A549 (cell line): ENCODE data around the gene PGAP1.

Source experiments
- CBX8 ChIP-seq: fragments of 200-600 bp; sonication (generic); IDR thresholded peaks from 2 replicates; pipeline ENCODE4 v1.6.1; 2016
- JUNB ChIP-seq: fragments of >200 bp; sonication (Bioruptor Twin); formaldehyde crosslinking; IDR thresholded peaks from 2 replicates; pipeline ENCODE4 v1.6.1; 2016
- KDM1A ChIP-seq: fragments of 200-600 bp; sonication (generic); IDR thresholded peaks from 2 replicates; pipeline ENCODE4 v1.6.1; 2016; ENCODE audit warnings: low read depth, mild to moderate bottlenecking
- NPAS2 ChIP-seq: fragments of 250-450 bp; sonication (Bioruptor Pico); IDR thresholded peaks from 2 replicates; pipeline ENCODE4 v1.8.0; 2022; ENCODE audit warnings: mild to moderate bottlenecking, moderate library complexity, borderline replicate concordance
- PHF8 ChIP-seq: fragments of 200-600 bp; sonication (generic); IDR thresholded peaks from 2 replicates; pipeline ENCODE4 v1.6.1; 2016; ENCODE audit warnings: low read depth, mild to moderate bottlenecking, antibody characterized with exemption, moderate library complexity, borderline replicate concordance
- RAD21 ChIP-seq, 2 experiments: fragments of >200 bp in 1 of 2; sonication (Bioruptor Twin) in 1 of 2; formaldehyde crosslinking in 1 of 2; IDR thresholded peaks in 1 of 2; conservative IDR thresholded peaks in 1 of 2; 2 replicates in 1 of 2; 3 replicates in 1 of 2; pipeline ENCODE4 v1.6.1; 2012 to 2018; ENCODE audit warnings: inconsistent platforms in 1 of 2
- RARB ChIP-seq: fragments of 250-450 bp; sonication (Bioruptor Pico); IDR thresholded peaks from 2 replicates; pipeline ENCODE4 v1.8.0; 2021; ENCODE audit warnings: mild to moderate bottlenecking, moderate library complexity
- TF ChIP-seq, protein P1 (sequence below): fragments of 200-600 bp; sonication (generic); IDR thresholded peaks from 2 replicates; pipeline ENCODE4 v1.6.1; 2016; ENCODE audit warnings: antibody characterized with exemption, mild to moderate bottlenecking, moderate library complexity
- TF ChIP-seq, protein P2 (sequence below): fragments of 150-350 bp; IDR thresholded peaks from 2 replicates; pipeline ENCODE4 v1.6.1; 2014; ENCODE audit warnings: low read depth, mild to moderate bottlenecking, low read length
- TF ChIP-seq, protein P3 (sequence below): fragments of >200 bp; sonication (Bioruptor Twin); formaldehyde crosslinking; IDR thresholded peaks from 3 replicates; pipeline ENCODE4 v1.5.1; 2016

DNA sequence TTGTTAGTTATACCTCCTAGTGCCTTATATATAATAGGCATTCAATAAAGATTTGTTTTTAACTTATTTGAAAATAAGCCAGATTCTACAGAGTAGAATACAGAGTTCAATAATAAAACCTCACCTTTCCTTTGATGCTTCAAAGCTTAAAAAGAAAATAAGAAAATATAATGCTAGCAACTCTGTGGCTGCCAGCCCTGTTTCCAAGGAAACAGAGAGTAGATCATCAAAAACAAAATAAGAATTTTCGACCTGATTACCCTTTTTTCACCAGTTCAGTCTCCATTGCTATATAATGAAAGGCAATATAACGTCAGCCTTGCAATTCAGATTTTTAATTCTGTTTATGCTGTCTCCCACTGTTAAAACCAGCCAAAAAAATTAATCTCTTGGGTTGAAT is 8.9 kb upstream of the PGAP1 start:
- no peak for TF ChIP-seq RAD21 (conservative IDR thresholded peaks at IDR 0.05 in 1 of 2, IDR thresholded peaks at IDR 0.05 in 1 of 2)
- no peak for TF ChIP-seq KDM1A
- no peak for TF ChIP-seq NPAS2 (CRISPR knock-in tag)
- TF ChIP-seq, protein P1, sequence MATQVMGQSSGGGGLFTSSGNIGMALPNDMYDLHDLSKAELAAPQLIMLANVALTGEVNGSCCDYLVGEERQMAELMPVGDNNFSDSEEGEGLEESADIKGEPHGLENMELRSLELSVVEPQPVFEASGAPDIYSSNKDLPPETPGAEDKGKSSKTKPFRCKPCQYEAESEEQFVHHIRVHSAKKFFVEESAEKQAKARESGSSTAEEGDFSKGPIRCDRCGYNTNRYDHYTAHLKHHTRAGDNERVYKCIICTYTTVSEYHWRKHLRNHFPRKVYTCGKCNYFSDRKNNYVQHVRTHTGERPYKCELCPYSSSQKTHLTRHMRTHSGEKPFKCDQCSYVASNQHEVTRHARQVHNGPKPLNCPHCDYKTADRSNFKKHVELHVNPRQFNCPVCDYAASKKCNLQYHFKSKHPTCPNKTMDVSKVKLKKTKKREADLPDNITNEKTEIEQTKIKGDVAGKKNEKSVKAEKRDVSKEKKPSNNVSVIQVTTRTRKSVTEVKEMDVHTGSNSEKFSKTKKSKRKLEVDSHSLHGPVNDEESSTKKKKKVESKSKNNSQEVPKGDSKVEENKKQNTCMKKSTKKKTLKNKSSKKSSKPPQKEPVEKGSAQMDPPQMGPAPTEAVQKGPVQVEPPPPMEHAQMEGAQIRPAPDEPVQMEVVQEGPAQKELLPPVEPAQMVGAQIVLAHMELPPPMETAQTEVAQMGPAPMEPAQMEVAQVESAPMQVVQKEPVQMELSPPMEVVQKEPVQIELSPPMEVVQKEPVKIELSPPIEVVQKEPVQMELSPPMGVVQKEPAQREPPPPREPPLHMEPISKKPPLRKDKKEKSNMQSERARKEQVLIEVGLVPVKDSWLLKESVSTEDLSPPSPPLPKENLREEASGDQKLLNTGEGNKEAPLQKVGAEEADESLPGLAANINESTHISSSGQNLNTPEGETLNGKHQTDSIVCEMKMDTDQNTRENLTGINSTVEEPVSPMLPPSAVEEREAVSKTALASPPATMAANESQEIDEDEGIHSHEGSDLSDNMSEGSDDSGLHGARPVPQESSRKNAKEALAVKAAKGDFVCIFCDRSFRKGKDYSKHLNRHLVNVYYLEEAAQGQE, result no peak
- TF ChIP-seq, protein P2, sequence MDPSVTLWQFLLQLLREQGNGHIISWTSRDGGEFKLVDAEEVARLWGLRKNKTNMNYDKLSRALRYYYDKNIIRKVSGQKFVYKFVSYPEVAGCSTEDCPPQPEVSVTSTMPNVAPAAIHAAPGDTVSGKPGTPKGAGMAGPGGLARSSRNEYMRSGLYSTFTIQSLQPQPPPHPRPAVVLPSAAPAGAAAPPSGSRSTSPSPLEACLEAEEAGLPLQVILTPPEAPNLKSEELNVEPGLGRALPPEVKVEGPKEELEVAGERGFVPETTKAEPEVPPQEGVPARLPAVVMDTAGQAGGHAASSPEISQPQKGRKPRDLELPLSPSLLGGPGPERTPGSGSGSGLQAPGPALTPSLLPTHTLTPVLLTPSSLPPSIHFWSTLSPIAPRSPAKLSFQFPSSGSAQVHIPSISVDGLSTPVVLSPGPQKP, result no peak
- no peak for TF ChIP-seq RARB (CRISPR knock-in tag)
- TF ChIP-seq PHF8, result no peak
- TF ChIP-seq, protein P3, sequence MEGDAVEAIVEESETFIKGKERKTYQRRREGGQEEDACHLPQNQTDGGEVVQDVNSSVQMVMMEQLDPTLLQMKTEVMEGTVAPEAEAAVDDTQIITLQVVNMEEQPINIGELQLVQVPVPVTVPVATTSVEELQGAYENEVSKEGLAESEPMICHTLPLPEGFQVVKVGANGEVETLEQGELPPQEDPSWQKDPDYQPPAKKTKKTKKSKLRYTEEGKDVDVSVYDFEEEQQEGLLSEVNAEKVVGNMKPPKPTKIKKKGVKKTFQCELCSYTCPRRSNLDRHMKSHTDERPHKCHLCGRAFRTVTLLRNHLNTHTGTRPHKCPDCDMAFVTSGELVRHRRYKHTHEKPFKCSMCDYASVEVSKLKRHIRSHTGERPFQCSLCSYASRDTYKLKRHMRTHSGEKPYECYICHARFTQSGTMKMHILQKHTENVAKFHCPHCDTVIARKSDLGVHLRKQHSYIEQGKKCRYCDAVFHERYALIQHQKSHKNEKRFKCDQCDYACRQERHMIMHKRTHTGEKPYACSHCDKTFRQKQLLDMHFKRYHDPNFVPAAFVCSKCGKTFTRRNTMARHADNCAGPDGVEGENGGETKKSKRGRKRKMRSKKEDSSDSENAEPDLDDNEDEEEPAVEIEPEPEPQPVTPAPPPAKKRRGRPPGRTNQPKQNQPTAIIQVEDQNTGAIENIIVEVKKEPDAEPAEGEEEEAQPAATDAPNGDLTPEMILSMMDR, result no peak
- no peak for TF ChIP-seq JUNB
- TF ChIP-seq CBX8, result no peak
